ENCODE results near the gene RMRP.

RMRP gene

DNA sequence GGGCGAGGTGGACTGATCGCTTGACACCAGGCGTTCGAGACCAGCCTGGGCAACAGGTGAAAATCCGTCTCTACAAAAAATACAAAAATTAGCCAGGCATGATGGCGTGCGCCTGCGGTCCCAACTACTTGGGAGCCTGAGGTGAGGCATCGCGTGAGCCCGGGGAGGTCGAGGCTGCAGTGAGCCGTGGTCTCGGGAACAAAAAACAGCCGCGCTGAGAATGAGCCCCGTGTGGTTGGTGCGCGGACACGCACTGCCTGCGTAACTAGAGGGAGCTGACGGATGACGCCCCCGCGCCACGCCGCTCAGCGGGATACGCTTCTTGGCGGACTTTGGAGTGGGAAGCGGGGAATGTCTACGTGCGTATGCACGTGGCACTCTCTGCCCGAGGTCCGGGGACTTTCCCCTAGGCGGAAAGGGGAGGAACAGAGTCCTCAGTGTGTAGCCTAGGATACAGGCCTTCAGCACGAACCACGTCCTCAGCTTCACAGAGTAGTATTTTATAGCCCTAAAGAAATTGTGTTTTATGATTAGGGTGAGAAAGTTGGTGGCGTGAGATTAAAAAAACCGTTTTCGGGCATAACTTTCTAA, at the start of gene RMRP:
RMRP (minus strand) TSS at position 474 of the 591 bp plus-strand sequence.
- Histone ChIP-seq H3K79me2 (ENCODE audit: control insufficient read depth, insufficient read depth, low read length, unreplicated experiment) (peaks cover 15% of the 10 kb centered on the region), H3K36me3 (ENCODE audit: insufficient read depth, low read length) (0 out of 2 replicates have a peak, but pooled peaks cover 6% of the 10 kb centered on the region), H3K27ac (ENCODE audit: low read depth, low read length) (peak within 1 kb of the TSS; percentile 99), H3K27me3 (ENCODE audit: insufficient read depth, low read length) (no peaks in the 10 kb centered on the region), H3K4me3 (ENCODE audit: low read depth, low read length) (peak within 1 kb of the TSS; percentile 87), H2AFZ (ENCODE audit: low read length, unreplicated experiment) (peak within 1 kb of the TSS; percentile 59), H3K4me1 (ENCODE audit: control insufficient read depth, insufficient read depth, low read length, unreplicated experiment) (peaks cover 46% of the 10 kb centered on the region)

DNA sequence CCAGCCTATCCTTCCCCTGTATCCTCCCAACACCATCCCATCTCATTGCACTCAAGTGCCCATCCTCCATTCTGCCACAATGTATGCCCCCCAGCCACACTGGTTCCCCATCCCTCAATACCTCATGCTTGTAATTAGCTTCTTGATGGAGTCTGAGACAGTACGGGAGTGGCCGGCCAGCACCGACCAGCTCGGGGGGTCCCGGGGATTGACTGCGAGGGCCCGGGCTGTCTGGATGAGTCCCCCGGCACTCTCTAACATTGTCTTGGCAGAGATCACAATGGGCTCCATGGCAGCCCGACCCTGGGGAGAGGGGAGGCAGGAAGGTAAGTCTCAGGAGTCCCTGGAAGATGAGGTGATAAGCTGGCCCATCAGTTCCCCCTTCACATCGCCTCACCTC, 49.1 kb upstream of the RMRP start:
- peaks cover 46% of the 10 kb centered on the region for H3K36me3 ChIP-seq (ENCODE audit: insufficient read depth, low read length)
- H3K27me3 ChIP-seq (ENCODE audit: insufficient read depth, low read length) = no peaks in the 10 kb centered on the region
- no peak overlapping the region for H2AFZ ChIP-seq (ENCODE audit: low read length, unreplicated experiment)
- no peak overlapping the region for H3K4me3 ChIP-seq (ENCODE audit: low read depth, low read length)
- no peaks in the 10 kb centered on the region for H3K79me2 ChIP-seq (ENCODE audit: control insufficient read depth, insufficient read depth, low read length, unreplicated experiment)
- H3K4me1 ChIP-seq (ENCODE audit: control insufficient read depth, insufficient read depth, low read length, unreplicated experiment) = no peaks in the 10 kb centered on the region
- no peak overlapping the region for H3K27ac ChIP-seq (ENCODE audit: low read depth, low read length)

DNA sequence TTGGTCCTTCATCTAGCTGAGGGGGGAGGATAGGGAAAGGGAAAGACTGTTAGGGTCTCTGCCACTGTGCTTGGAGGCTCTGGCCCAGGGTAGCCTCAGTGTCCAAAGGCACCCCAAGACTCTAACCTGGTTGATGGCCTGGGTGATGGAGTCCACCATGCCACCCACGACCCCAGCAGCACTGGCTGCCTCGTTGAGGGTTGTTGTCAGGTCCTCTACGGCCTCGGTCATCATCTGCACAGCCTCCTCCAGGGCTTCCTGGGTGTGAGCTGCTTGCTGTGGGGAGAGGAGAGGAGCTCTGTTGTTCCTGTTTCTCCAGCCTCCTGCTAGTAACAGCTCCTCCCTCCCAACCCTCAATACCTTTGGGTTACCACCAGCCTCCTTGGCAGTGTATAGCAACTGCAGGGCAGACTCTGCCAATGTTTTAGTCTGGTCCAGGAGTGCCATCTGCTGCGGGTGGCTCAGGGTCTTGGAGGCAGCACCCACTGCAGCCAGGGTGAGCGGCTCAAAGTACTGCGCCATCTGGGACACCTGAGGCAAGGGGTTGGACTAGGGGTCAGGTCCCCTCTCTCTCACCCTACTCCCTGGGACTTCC, 48.1 kb upstream of the RMRP start:
- Histone ChIP-seq H2AFZ (ENCODE audit: low read length, unreplicated experiment) (no peak overlapping the region), H3K4me3 (ENCODE audit: low read depth, low read length) (no peak overlapping the region), H3K27me3 (ENCODE audit: insufficient read depth, low read length) (no peaks in the 10 kb centered on the region), H3K36me3 (ENCODE audit: insufficient read depth, low read length) (peaks cover 43% of the 10 kb centered on the region), H3K79me2 (ENCODE audit: control insufficient read depth, insufficient read depth, low read length, unreplicated experiment) (no peaks in the 10 kb centered on the region), H3K27ac (ENCODE audit: low read depth, low read length) (no peak overlapping the region), H3K4me1 (ENCODE audit: control insufficient read depth, insufficient read depth, low read length, unreplicated experiment) (no peaks in the 10 kb centered on the region)

DNA sequence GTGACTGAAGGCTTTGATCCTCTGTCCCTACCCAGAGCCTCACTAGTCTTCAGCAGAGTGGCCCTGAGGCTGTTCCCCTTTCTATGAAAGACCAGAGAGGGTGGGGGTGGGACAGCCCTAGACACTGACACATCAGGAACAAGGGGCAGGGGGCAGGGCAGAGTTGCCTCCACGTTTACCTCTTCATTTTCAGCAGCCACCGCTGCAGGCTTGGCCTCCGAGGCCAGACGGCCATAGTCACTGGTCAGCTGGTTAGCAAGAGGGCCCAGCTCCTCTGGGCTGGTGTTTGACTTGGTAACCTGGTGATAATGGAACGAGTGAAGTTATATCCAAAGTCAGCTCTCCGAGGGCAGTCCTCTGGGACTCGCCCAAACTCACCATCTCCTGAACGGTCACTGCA, 47.6 kb upstream of the RMRP start:
- H3K27me3 ChIP-seq (ENCODE audit: insufficient read depth, low read length) = no peaks in the 10 kb centered on the region
- peaks cover 43% of the 10 kb centered on the region for H3K36me3 ChIP-seq (ENCODE audit: insufficient read depth, low read length)
- H3K27ac ChIP-seq (ENCODE audit: low read depth, low read length) = no peak overlapping the region
- H3K4me3 ChIP-seq (ENCODE audit: low read depth, low read length) = no peak overlapping the region
- no peaks in the 10 kb centered on the region for H3K4me1 ChIP-seq (ENCODE audit: control insufficient read depth, insufficient read depth, low read length, unreplicated experiment)
- no peaks in the 10 kb centered on the region for H3K79me2 ChIP-seq (ENCODE audit: control insufficient read depth, insufficient read depth, low read length, unreplicated experiment)
- H2AFZ ChIP-seq (ENCODE audit: low read length, unreplicated experiment) = no peak overlapping the region

GRCh38 chr9:35703906-35704672, 46.3 kb upstream of the RMRP start:
- peaks cover 46% of the 10 kb centered on the region for H3K36me3 ChIP-seq (ENCODE audit: insufficient read depth, low read length)
- H3K4me3 ChIP-seq (ENCODE audit: low read depth, low read length) = no peak overlapping the region
- H3K27me3 ChIP-seq (ENCODE audit: insufficient read depth, low read length) = no peaks in the 10 kb centered on the region
- no peaks in the 10 kb centered on the region for H3K4me1 ChIP-seq (ENCODE audit: control insufficient read depth, insufficient read depth, low read length, unreplicated experiment)
- no peak overlapping the region for H3K27ac ChIP-seq (ENCODE audit: low read depth, low read length)
- H3K79me2 ChIP-seq (ENCODE audit: control insufficient read depth, insufficient read depth, low read length, unreplicated experiment) = no peaks in the 10 kb centered on the region
- H2AFZ ChIP-seq (ENCODE audit: low read length, unreplicated experiment) = no peak overlapping the region

DNA sequence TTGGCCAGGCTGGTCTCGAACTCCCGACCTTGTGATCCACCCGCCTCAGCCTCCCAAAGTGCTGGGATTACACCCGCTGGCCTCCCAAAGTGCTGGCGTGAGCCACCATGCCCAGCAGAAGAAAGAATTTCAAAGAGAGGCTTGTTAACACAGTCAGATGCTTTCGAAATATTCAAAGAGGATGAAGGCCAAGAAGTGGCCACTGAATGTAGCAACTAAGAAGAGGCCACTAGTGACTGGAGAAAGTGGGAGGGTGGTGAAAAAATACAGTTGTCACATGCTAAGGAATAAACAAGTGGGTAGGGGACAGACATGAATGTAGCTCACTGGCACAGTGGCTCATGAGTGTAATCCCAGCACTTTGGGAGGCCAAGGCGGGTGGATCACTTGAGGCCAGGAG, 44.9 kb upstream of the RMRP start:
- H3K4me1 ChIP-seq (ENCODE audit: control insufficient read depth, insufficient read depth, low read length, unreplicated experiment) = no peaks in the 10 kb centered on the region
- H3K79me2 ChIP-seq (ENCODE audit: control insufficient read depth, insufficient read depth, low read length, unreplicated experiment) = no peaks in the 10 kb centered on the region
- no peak overlapping the region for H2AFZ ChIP-seq (ENCODE audit: low read length, unreplicated experiment)
- no peak overlapping the region for H3K27ac ChIP-seq (ENCODE audit: low read depth, low read length)
- H3K4me3 ChIP-seq (ENCODE audit: low read depth, low read length) = no peak overlapping the region
- no peaks in the 10 kb centered on the region for H3K27me3 ChIP-seq (ENCODE audit: insufficient read depth, low read length)
- H3K36me3 ChIP-seq (ENCODE audit: insufficient read depth, low read length) = peaks cover 40% of the 10 kb centered on the region

GRCh38 chr9:35700942-35701341, 43.1 kb upstream of the RMRP start:
- no peak overlapping the region for H3K4me3 ChIP-seq (ENCODE audit: low read depth, low read length)
- H3K27ac ChIP-seq (ENCODE audit: low read depth, low read length) = no peak overlapping the region
- no peak overlapping the region for H2AFZ ChIP-seq (ENCODE audit: low read length, unreplicated experiment)
- H3K36me3 ChIP-seq (ENCODE audit: insufficient read depth, low read length) = peaks cover 42% of the 10 kb centered on the region
- H3K79me2 ChIP-seq (ENCODE audit: control insufficient read depth, insufficient read depth, low read length, unreplicated experiment) = no peaks in the 10 kb centered on the region
- no peaks in the 10 kb centered on the region for H3K27me3 ChIP-seq (ENCODE audit: insufficient read depth, low read length)
- no peaks in the 10 kb centered on the region for H3K4me1 ChIP-seq (ENCODE audit: control insufficient read depth, insufficient read depth, low read length, unreplicated experiment)

DNA sequence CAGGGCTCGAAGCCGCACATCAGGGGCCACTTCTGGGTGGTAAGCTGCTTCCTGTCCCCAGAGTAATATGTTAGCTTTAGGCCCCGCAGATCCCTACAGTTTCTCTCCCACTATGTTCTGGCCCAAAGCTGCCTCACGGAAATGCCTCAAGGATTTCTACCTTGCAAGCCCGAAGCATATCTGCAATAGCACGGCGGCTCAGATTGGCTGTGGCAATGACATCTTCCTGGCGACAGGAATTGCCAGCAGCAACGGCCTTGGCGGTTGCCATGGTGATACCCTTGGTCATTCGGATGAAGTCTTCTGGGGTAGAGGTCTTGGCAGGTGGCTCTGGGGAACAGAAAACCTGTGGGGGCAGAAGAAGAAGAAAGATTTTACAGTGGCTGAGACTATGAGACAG, 42.2 kb upstream of the RMRP start:
- Histone ChIP-seq H3K4me1 (ENCODE audit: control insufficient read depth, insufficient read depth, low read length, unreplicated experiment) (no peaks in the 10 kb centered on the region), H2AFZ (ENCODE audit: low read length, unreplicated experiment) (no peak overlapping the region), H3K4me3 (ENCODE audit: low read depth, low read length) (no peak overlapping the region), H3K79me2 (ENCODE audit: control insufficient read depth, insufficient read depth, low read length, unreplicated experiment) (no peaks in the 10 kb centered on the region), H3K27ac (ENCODE audit: low read depth, low read length) (no peak overlapping the region), H3K27me3 (ENCODE audit: insufficient read depth, low read length) (no peaks in the 10 kb centered on the region), H3K36me3 (ENCODE audit: insufficient read depth, low read length) (peaks cover 43% of the 10 kb centered on the region)

- H2AFZ ChIP-seq (ENCODE audit: low read length, unreplicated experiment) = no peak overlapping the region
- no peaks in the 10 kb centered on the region for H3K27me3 ChIP-seq (ENCODE audit: insufficient read depth, low read length)
- H3K79me2 ChIP-seq (ENCODE audit: control insufficient read depth, insufficient read depth, low read length, unreplicated experiment) = no peaks in the 10 kb centered on the region
- no peak overlapping the region for H3K4me3 ChIP-seq (ENCODE audit: low read depth, low read length)
- H3K4me1 ChIP-seq (ENCODE audit: control insufficient read depth, insufficient read depth, low read length, unreplicated experiment) = no peaks in the 10 kb centered on the region
- H3K27ac ChIP-seq (ENCODE audit: low read depth, low read length) = no peak overlapping the region
- peaks cover 35% of the 10 kb centered on the region for H3K36me3 ChIP-seq (ENCODE audit: insufficient read depth, low read length)
These were observed 40.4 kb upstream of the RMRP start for GRCh38 chr9:35698231-35698630.

DNA sequence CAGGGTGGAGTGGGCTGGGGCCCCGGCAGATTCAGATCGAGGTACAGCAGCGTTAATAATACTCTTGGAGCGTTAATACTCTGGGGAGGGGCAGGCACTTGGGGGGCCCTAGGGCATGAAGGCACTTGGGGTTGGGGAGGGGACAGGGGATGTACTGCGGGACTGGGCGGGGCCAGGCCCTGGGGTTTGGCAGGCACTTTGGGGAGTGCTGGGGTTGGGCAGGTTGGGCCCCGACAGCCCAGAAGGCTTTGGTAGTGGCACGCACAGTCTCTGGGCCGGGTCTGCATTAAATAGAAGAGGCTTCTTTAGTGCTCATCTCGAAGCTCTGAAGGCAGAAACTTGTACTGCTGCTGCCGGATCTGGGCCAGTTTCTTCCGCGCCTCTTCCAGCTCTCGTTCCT, 39.7 kb upstream of the RMRP start:
- Histone ChIP-seq H3K36me3 (ENCODE audit: insufficient read depth, low read length) (peaks cover 32% of the 10 kb centered on the region), H3K27ac (ENCODE audit: low read depth, low read length) (no peak overlapping the region), H3K79me2 (ENCODE audit: control insufficient read depth, insufficient read depth, low read length, unreplicated experiment) (no peaks in the 10 kb centered on the region), H2AFZ (ENCODE audit: low read length, unreplicated experiment) (no peak overlapping the region), H3K4me3 (ENCODE audit: low read depth, low read length) (no peak overlapping the region), H3K27me3 (ENCODE audit: insufficient read depth, low read length) (no peaks in the 10 kb centered on the region), H3K4me1 (ENCODE audit: control insufficient read depth, insufficient read depth, low read length, unreplicated experiment) (no peaks in the 10 kb centered on the region)
